ENCODE results near the gene RGL1.

Gene RGL1

GRCh38 chr1:183889095-183889494 is 84.2 kb downstream of the RGL1 start:
- TF ChIP-seq EZH2phosphoT487 (IDR thresholded peaks at IDR 0.05; ENCODE audit: borderline replicate concordance) (no peak), CTCF (conservative IDR thresholded peaks at IDR 0.05; ENCODE audit: low read length) (no peak)
- H4K20me1 ChIP-seq (ENCODE audit: insufficient read depth, low read length, poor library complexity, severe bottlenecking), result no peaks in the 10 kb centered on the region
- peaks cover 50% of the 10 kb centered on the region for H3K4me1 ChIP-seq (ENCODE audit: insufficient read depth, low read length, poor library complexity, severe bottlenecking)
- peak overlapping the region; percentile 82 for H3K4me2 ChIP-seq (ENCODE audit: low read depth, low read length, poor library complexity, severe bottlenecking)
- H3K9me3 ChIP-seq (ENCODE audit: insufficient read depth, low read depth, low read length), result no peaks in the 10 kb centered on the region
- no peaks in the 10 kb centered on the region for H3K79me2 ChIP-seq (ENCODE audit: insufficient read depth, low read length)
- H3K9ac ChIP-seq (ENCODE audit: low read depth, low read length, poor library complexity, severe bottlenecking), result no peak overlapping the region
- no peaks in the 10 kb centered on the region for H3K9me2 ChIP-seq (replicated peaks; ENCODE audit: low read depth, low read length)
- H3K36me3 ChIP-seq (ENCODE audit: insufficient read depth, low read length), result no peaks in the 10 kb centered on the region
- H3K27me3 ChIP-seq (ENCODE audit: insufficient read depth, low read length, poor library complexity, severe bottlenecking), result no peaks in the 10 kb centered on the region
- peaks cover 10% of the 10 kb centered on the region for H3F3A ChIP-seq (ENCODE audit: low read depth)
- H3K4me3 ChIP-seq (ENCODE audit: low read length, poor library complexity, severe bottlenecking), result peak overlapping the region; percentile 63
- H2AFZ ChIP-seq (ENCODE audit: low read length), result no peak overlapping the region

- no peaks in the 10 kb centered on the region for H3K9me2 ChIP-seq (replicated peaks; ENCODE audit: low read depth, low read length)
- H3K9me3 ChIP-seq (ENCODE audit: insufficient read depth, low read depth, low read length), result no peaks in the 10 kb centered on the region
- no peaks in the 10 kb centered on the region for H3K27me3 ChIP-seq (ENCODE audit: insufficient read depth, low read length, poor library complexity, severe bottlenecking)
- no peak overlapping the region for H3K4me3 ChIP-seq (ENCODE audit: low read length, poor library complexity, severe bottlenecking)
- peaks cover 10% of the 10 kb centered on the region for H3F3A ChIP-seq (ENCODE audit: low read depth)
- TF ChIP-seq CTCF (conservative IDR thresholded peaks at IDR 0.05; ENCODE audit: low read length) (no peak), EZH2phosphoT487 (IDR thresholded peaks at IDR 0.05; ENCODE audit: borderline replicate concordance) (no peak)
- no peak overlapping the region for H3K4me2 ChIP-seq (ENCODE audit: low read depth, low read length, poor library complexity, severe bottlenecking)
- no peaks in the 10 kb centered on the region for H3K79me2 ChIP-seq (ENCODE audit: insufficient read depth, low read length)
- H4K20me1 ChIP-seq (ENCODE audit: insufficient read depth, low read length, poor library complexity, severe bottlenecking), result no peaks in the 10 kb centered on the region
- no peak overlapping the region for H2AFZ ChIP-seq (ENCODE audit: low read length)
- H3K36me3 ChIP-seq (ENCODE audit: insufficient read depth, low read length), result no peaks in the 10 kb centered on the region
- H3K9ac ChIP-seq (ENCODE audit: low read depth, low read length, poor library complexity, severe bottlenecking), result no peak overlapping the region
- peaks cover 54% of the 10 kb centered on the region for H3K4me1 ChIP-seq (ENCODE audit: insufficient read depth, low read length, poor library complexity, severe bottlenecking)
Measured at GRCh38 chr1:183891158-183891856, 86.4 kb downstream of the RGL1 start.

- Histone ChIP-seq H3K9ac (ENCODE audit: low read depth, low read length, poor library complexity, severe bottlenecking) (no peak overlapping the region), H3K9me2 (replicated peaks; ENCODE audit: low read depth, low read length) (no peaks in the 10 kb centered on the region), H3K36me3 (ENCODE audit: insufficient read depth, low read length) (no peaks in the 10 kb centered on the region), H3K79me2 (ENCODE audit: insufficient read depth, low read length) (no peaks in the 10 kb centered on the region), H4K20me1 (ENCODE audit: insufficient read depth, low read length, poor library complexity, severe bottlenecking) (no peaks in the 10 kb centered on the region), H3K4me3 (ENCODE audit: low read length, poor library complexity, severe bottlenecking) (no peak overlapping the region), H3K4me2 (ENCODE audit: low read depth, low read length, poor library complexity, severe bottlenecking) (no peak overlapping the region), H3K4me1 (ENCODE audit: insufficient read depth, low read length, poor library complexity, severe bottlenecking) (peaks cover 57% of the 10 kb centered on the region), H3F3A (ENCODE audit: low read depth) (peaks cover 10% of the 10 kb centered on the region), H2AFZ (ENCODE audit: low read length) (no peak overlapping the region), H3K27me3 (ENCODE audit: insufficient read depth, low read length, poor library complexity, severe bottlenecking) (no peaks in the 10 kb centered on the region), H3K9me3 (ENCODE audit: insufficient read depth, low read depth, low read length) (no peaks in the 10 kb centered on the region)
- TF ChIP-seq CTCF (conservative IDR thresholded peaks at IDR 0.05; ENCODE audit: low read length) (no peak), EZH2phosphoT487 (IDR thresholded peaks at IDR 0.05; ENCODE audit: borderline replicate concordance) (no peak)
Measured at GRCh38 chr1:183892351-183892793, 87.5 kb downstream of the RGL1 start.
